Stromal cell of bone marrow (primary cell): ENCODE data around the gene DTNBP1.
"Not testable (repeated sequence)": the region's sequence is repeated elsewhere in the genome, so short reads cannot be mapped to it uniquely, and the experiment has no call there.

Source experiments
- DNase-seq: peaks from one replicate; pipeline ENCODE4 v3.0.0-alpha.2; 2012; ENCODE audit warnings: low read depth

DTNBP1 gene

GRCh38 chr6:15556711-15557110, 106.1 kb downstream of the DTNBP1 start:
- DNase-seq, result no peak

GRCh38 chr6:15555101-15556038, 107.5 kb downstream of the DTNBP1 start:
- no peak for DNase-seq

- no peak for DNase-seq
These were observed 108.1 kb downstream of the DTNBP1 start for GRCh38 chr6:15554728-15555100.

- DNase-seq, result no peak
These were observed 109.0 kb downstream of the DTNBP1 start for GRCh38 chr6:15553736-15554294.

GRCh38 chr6:15553031-15553430, 109.8 kb downstream of the DTNBP1 start:
- no peak for DNase-seq

GRCh38 chr6:15551798-15552197, 111.0 kb downstream of the DTNBP1 start:
- DNase-seq, result no peak

- no peak for DNase-seq
These were observed 111.6 kb downstream of the DTNBP1 start for GRCh38 chr6:15551262-15551661.

- no peak for DNase-seq
These were observed 112.2 kb downstream of the DTNBP1 start for GRCh38 chr6:15550546-15551123.

GRCh38 chr6:15549371-15549770, 113.5 kb downstream of the DTNBP1 start:
- no peak for DNase-seq

GRCh38 chr6:15547400-15547799, 115.4 kb downstream of the DTNBP1 start:
- no peak for DNase-seq

- no peak for DNase-seq
These were observed 116.2 kb downstream of the DTNBP1 start for GRCh38 chr6:15546591-15546990.

- DNase-seq, result peak; percentile 69
These were observed 118.4 kb downstream of the DTNBP1 start for GRCh38 chr6:15544321-15544900.

- not testable (repeated sequence) for DNase-seq
These were observed 119.4 kb downstream of the DTNBP1 start for GRCh38 chr6:15543332-15543917.

- DNase-seq, result no peak
These were observed 123.0 kb downstream of the DTNBP1 start for GRCh38 chr6:15539722-15540270.

- no peak for DNase-seq
These were observed 123.9 kb downstream of the DTNBP1 start for GRCh38 chr6:15538766-15539495.

- DNase-seq, result no peak
These were observed 124.7 kb downstream of the DTNBP1 start for GRCh38 chr6:15538106-15538505.

- no peak for DNase-seq
These were observed 126.5 kb downstream of the DTNBP1 start for GRCh38 chr6:15536198-15536955.

GRCh38 chr6:15535495-15536197, 127.2 kb downstream of the DTNBP1 start:
- DNase-seq, result no peak

- no peak for DNase-seq
These were observed 127.9 kb downstream of the DTNBP1 start for GRCh38 chr6:15534974-15535373.
